Measurements from ENCODE around the gene CABP7. TPM values are rescaled to one million over a fixed set of nuclear protein-coding genes. Genes with fewer than 3 reads are reported as not detected.

The CABP7 gene
- total RNA-seq, 1 donor from 2014 or later: not detected

DNA sequence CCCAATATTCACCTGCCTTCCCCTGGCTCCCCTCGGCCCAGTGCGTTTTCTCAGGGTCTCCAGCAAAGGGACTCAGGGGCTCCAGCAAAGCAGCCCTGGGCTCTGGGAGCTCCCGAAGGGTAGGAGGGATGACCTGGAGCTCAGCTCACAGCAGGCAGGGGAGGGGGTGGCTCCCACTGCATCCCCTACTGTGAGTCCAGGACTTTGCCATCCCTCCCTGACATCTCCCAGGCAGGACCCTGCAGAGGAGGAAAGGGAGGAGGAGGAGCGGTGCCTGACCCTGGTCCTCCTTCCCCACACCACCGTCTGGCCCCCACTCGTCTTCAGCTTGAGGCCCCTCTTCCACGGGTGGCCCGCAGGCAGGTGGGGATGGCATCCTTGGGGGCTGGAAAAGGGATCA lies 5.0 kb downstream of the CABP7 start:
- H3K27ac Mint-ChIP-seq (ENCODE audit: unreplicated experiment): no peak overlapping the region
- no peaks in the 10 kb centered on the region for H3K36me3 Mint-ChIP-seq (ENCODE audit: low read depth)
- no peak overlapping the region for H3K4me3 Mint-ChIP-seq
- H3K9me3 Mint-ChIP-seq: no peaks in the 10 kb centered on the region
- no peak for DNase-seq (ENCODE audit: low read depth, low spot score)
- H3K27me3 Mint-ChIP-seq (ENCODE audit: low read depth): peaks cover 42% of the 10 kb centered on the region
- H3K4me1 Mint-ChIP-seq: no peaks in the 10 kb centered on the region
- TF ChIP-seq, protein P1, sequence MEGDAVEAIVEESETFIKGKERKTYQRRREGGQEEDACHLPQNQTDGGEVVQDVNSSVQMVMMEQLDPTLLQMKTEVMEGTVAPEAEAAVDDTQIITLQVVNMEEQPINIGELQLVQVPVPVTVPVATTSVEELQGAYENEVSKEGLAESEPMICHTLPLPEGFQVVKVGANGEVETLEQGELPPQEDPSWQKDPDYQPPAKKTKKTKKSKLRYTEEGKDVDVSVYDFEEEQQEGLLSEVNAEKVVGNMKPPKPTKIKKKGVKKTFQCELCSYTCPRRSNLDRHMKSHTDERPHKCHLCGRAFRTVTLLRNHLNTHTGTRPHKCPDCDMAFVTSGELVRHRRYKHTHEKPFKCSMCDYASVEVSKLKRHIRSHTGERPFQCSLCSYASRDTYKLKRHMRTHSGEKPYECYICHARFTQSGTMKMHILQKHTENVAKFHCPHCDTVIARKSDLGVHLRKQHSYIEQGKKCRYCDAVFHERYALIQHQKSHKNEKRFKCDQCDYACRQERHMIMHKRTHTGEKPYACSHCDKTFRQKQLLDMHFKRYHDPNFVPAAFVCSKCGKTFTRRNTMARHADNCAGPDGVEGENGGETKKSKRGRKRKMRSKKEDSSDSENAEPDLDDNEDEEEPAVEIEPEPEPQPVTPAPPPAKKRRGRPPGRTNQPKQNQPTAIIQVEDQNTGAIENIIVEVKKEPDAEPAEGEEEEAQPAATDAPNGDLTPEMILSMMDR (conservative IDR thresholded peaks at IDR 0.05): no peak

DNA sequence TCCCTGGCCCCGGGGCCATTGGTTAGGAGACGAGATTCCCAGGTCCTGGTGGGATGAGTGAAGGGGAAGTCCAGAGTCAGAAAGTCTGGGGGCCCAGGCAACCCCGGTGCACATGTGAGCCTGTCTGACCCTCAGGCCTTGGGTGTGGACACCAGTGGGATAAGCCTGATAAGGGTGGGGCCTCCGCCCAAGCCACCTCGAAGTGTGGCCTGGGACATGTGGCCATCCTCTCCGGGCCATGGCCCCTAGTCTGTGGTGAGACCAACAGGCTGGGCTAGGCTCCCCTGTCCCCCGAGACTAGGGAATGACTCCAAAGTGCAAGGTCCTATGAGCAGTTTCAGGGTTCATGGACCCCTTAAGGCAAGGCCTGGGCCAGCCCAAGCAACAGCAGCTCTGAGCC lies 6.3 kb downstream of the CABP7 start:
- H3K4me3 Mint-ChIP-seq: no peak overlapping the region
- TF ChIP-seq, protein P1 (conservative IDR thresholded peaks at IDR 0.05): no peak
- no peaks in the 10 kb centered on the region for H3K4me1 Mint-ChIP-seq
- DNase-seq (ENCODE audit: low read depth, low spot score): no peak
- H3K27ac Mint-ChIP-seq (ENCODE audit: unreplicated experiment): no peak overlapping the region
- no peaks in the 10 kb centered on the region for H3K36me3 Mint-ChIP-seq (ENCODE audit: low read depth)
- no peaks in the 10 kb centered on the region for H3K9me3 Mint-ChIP-seq
- peaks cover 38% of the 10 kb centered on the region for H3K27me3 Mint-ChIP-seq (ENCODE audit: low read depth)

DNA sequence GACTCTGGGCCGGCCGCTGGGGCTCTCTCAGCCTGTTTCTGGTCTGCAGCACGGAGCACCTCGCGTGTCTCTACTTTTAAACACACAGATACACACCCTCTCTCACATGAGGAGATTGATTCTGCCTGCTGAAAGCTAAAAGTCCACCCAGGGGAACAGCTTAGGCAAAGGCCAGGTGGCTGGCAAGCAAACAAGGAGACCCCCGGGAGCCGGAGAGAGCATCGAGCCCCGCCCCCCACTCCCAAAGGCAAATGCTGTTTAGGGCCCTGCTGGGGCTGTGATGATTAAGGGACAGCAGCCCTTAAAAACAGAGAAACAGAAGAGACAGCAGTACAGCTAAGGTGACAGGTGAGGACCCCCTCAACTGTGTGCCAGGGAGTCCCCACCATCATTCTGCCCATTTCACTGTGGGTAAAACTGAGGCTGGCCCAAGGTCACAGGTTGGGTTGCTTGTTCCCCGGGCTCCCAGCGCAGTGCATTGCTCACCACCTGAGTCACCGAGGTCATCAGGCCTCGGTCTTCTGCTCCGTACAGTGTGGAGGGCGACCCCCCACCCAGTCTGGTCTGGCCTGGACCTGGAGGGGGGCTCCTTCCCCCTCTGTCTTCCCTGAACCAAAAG lies 6.8 kb downstream of the CABP7 start:
- Mint-ChIP-seq H3K4me1 (no peaks in the 10 kb centered on the region), H3K36me3 (ENCODE audit: low read depth) (no peaks in the 10 kb centered on the region), H3K27me3 (ENCODE audit: low read depth) (peaks cover 32% of the 10 kb centered on the region), H3K9me3 (no peaks in the 10 kb centered on the region), H3K27ac (ENCODE audit: unreplicated experiment) (no peak overlapping the region), H3K4me3 (no peak overlapping the region)
- TF ChIP-seq, protein P1 (conservative IDR thresholded peaks at IDR 0.05): no peak
- DNase-seq (ENCODE audit: low read depth, low spot score): no peak

DNA sequence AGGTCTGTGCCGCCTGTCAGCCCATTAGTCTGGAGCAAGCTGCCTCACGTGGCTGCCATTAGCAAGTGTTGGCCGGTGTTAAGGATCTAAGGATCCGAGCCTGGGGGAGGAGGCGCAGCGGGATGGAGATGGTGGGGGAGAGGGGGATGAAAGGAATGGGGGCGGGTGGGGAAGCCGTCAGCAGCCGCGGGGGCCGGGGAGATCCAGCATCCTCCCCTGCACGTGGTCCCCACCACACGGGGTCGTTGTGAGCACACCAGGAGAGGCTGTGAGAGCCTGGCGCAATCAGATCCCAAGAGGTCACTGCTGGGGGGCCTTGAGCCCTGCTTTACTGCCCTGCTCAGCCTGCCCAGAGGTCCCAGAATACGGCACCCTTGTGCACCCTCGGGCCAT lies 7.3 kb downstream of the CABP7 start:
- TF ChIP-seq, protein P1 (conservative IDR thresholded peaks at IDR 0.05): peak; percentile 59
- Mint-ChIP-seq H3K4me3 (no peak overlapping the region), H3K27me3 (ENCODE audit: low read depth) (peaks cover 28% of the 10 kb centered on the region), H3K4me1 (no peaks in the 10 kb centered on the region), H3K27ac (ENCODE audit: unreplicated experiment) (no peak overlapping the region), H3K9me3 (no peaks in the 10 kb centered on the region), H3K36me3 (ENCODE audit: low read depth) (no peaks in the 10 kb centered on the region)
- peak; percentile 51 for DNase-seq (ENCODE audit: low read depth, low spot score)

DNA sequence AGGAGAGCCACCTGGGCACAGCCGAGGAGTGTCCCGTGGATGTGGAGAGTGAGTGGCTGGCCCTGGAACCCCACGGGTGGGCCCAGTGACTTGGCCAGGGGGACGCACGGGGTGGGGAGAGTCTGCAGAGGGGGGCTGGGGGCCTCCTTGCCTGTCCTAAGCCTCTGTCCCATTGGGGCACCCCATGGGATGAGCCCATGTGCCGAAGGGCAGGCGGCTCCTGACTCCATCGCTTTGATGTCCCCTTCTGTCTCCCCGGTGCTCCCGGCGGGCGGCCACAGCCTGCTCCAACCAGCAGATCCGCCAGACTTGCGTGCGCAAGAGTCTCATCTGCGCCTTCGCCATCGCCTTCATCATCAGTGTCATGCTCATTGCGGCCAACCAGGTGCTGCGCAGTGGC lies 9.4 kb downstream of the CABP7 start:
- no peak overlapping the region for H3K27ac Mint-ChIP-seq (ENCODE audit: unreplicated experiment)
- DNase-seq (ENCODE audit: low read depth, low spot score): no peak
- H3K9me3 Mint-ChIP-seq: no peaks in the 10 kb centered on the region
- peaks cover 10% of the 10 kb centered on the region for H3K27me3 Mint-ChIP-seq (ENCODE audit: low read depth)
- H3K4me3 Mint-ChIP-seq: no peak overlapping the region
- no peaks in the 10 kb centered on the region for H3K4me1 Mint-ChIP-seq
- no peaks in the 10 kb centered on the region for H3K36me3 Mint-ChIP-seq (ENCODE audit: low read depth)
- TF ChIP-seq, protein P1 (conservative IDR thresholded peaks at IDR 0.05): no peak
